H1 (cell line): Measurements from ENCODE around the gene HIGD2A. TPM values are rescaled to one million over a fixed set of nuclear protein-coding genes. Genes with fewer than 3 reads are reported as not detected.

ENCODE experiments used
- CREB1 ChIP-seq: IDR thresholded peaks from 2 replicates; pipeline ENCODE4 v1.6.1; 2012; ENCODE audit warnings: inconsistent platforms
- SP2 ChIP-seq: IDR thresholded peaks from 2 replicates; pipeline ENCODE4 v1.6.1; 2012; ENCODE audit warnings: mild to moderate bottlenecking, low read length, inconsistent platforms
- SRF ChIP-seq: IDR thresholded peaks from 2 replicates; pipeline ENCODE4 v1.6.1; 2011; ENCODE audit warnings: mild to moderate bottlenecking, low read depth, low read length, moderate library complexity
- TAF1 ChIP-seq: IDR thresholded peaks from 2 replicates; pipeline ENCODE4 v1.6.1; 2011; ENCODE audit warnings: mild to moderate bottlenecking, low read depth, low read length
- TAF7 ChIP-seq: optimal IDR thresholded peaks from 2 replicates; pipeline ENCODE3; 2011; ENCODE audit warnings: low read depth, mild to moderate bottlenecking, inconsistent platforms, low read length, moderate library complexity, borderline replicate concordance
- polyA plus RNA-seq, 7 experiments: library from polyadenylated mRNA; depleted of rRNA in 3 of 7; stranded (reverse) in 5 of 7; unstranded in 2 of 7; fragments of >200 nt in 5 of 7; fragments of 200-250 nt in 2 of 7; gene quantifications; 1 replicate in 5 of 7; 2 replicates in 1 of 7; 4 replicates in 1 of 7; pipeline versions ENCODE4 v1.2.1 to v1.2.3, GENCODE V29; 2011 to 2013; ENCODE audit warnings: missing spikeins in 2 of 7, mixed read lengths in 2 of 7
- total RNA-seq: library from RNA; stranded (reverse); fragmentation: NEBNext Ultra II Directional; extraction: Animal tissue kit (Norgen Biotek cat#: 25700); gene quantifications from 2 replicates; pipeline ENCODE4 v1.2.1, GENCODE V29; 2021

The HIGD2A gene
- total and polyA plus RNA-seq, 2 of the 8 experiments (the other 6 are each of a cell fraction or from before 2014, with no cell fraction given) = 95.5 to 264 TPM

- TF ChIP-seq TAF1 (peak; percentile 88; the same call in 1 of the 2 replicates), SP2 (no peak), TAF7 (peak; percentile 72), SRF (0 out of 2 replicates have a peak, but pooled peaks have one; percentile 17), CREB1 (peak; percentile 62)
Measured at GRCh38 chr5:176388444-176389134, at the start of gene HIGD2A, which contains the start of gene NOP16 (continued).
